SK-N-SH (cell line): ENCODE measurements around the gene BMAL1. TPM values are rescaled to one million over a fixed set of nuclear protein-coding genes. Genes with fewer than 3 reads are reported as not detected.

ENCODE experiments used
- CTCF ChIA-PET: fragments of 300-600, 350-600 bp; formaldehyde crosslinking; extraction: SDS; loops from one replicate; lab custom pipeline; 2021; lab: Yijun Ruan, JAX
- POLR2A ChIA-PET: fragments of 350-600 bp; sonication (Branson Sonifier 250); formaldehyde crosslinking; extraction: SDS; loops from one replicate; lab custom pipeline; 2020; ENCODE audit warnings: antibody characterized with exemption, inconsistent platforms; lab: Yijun Ruan, JAX
- DNase-seq: peaks from one replicate; pipeline ENCODE4 v3.0.0; 2012
- H2AFZ ChIP-seq: fragments of 200-600 bp; sonication (generic); 2 replicates; pipeline ENCODE4 v1.8.1; 2016; ENCODE audit warnings: antibody characterized with exemption, mild to moderate bottlenecking, low read depth
- H3F3A ChIP-seq: fragments of 200-600 bp; sonication (generic); replicated peaks from 2 replicates; pipeline ENCODE3; 2016; ENCODE audit warnings: antibody characterized with exemption, mild to moderate bottlenecking; ENCODE audit not compliant: insufficient read depth
- H3K27ac ChIP-seq, 2 experiments: fragments of 200-500 bp in 1 of 2; fragments of 200-600 bp in 1 of 2; sonication (Bioruptor generic) in 1 of 2; sonication (generic), shearing (Covaris generic) in 1 of 2; 2 replicates each; pipeline versions ENCODE4 v1.5.1 to v1.6.1; 2014 to 2016; ENCODE audit warnings: low read depth in 2 of 2, inconsistent platforms in 1 of 2, low read length in 1 of 2, mild to moderate bottlenecking in 1 of 2, mixed read lengths in 1 of 2
- H3K27me3 ChIP-seq: fragments of 200-600 bp; sonication (generic), shearing (Covaris generic); 2 replicates; pipeline ENCODE4 v1.6.1; 2016; ENCODE audit warnings: mixed run types; ENCODE audit not compliant: insufficient read depth
- H3K36me3 ChIP-seq, 2 experiments: fragments of 200-500 bp in 1 of 2; fragments of 200-600 bp in 1 of 2; sonication (Bioruptor generic) in 1 of 2; sonication (generic) in 1 of 2; replicated peaks in 1 of 2; 2 replicates each; pipeline versions ENCODE3 to v1.5.1; 2014 to 2016; ENCODE audit warnings: low read length in 1 of 2, mild to moderate bottlenecking in 1 of 2; ENCODE audit not compliant: insufficient read depth in 2 of 2, control insufficient read depth in 1 of 2
- H3K4me1 ChIP-seq, 2 experiments: fragments of 200-500 bp in 1 of 2; fragments of 200-600 bp in 1 of 2; sonication (Bioruptor generic) in 1 of 2; sonication (generic), shearing (Covaris generic) in 1 of 2; 2 replicates each; pipeline versions ENCODE4 v1.5.1 to v1.6.1; 2014 to 2016; ENCODE audit warnings: low read depth in 1 of 2, low read length in 1 of 2, mixed run types in 1 of 2; ENCODE audit not compliant: insufficient read depth in 2 of 2, control insufficient read depth in 1 of 2
- H3K4me2 ChIP-seq: fragments of 200-600 bp; sonication (generic), shearing (Covaris generic); 2 replicates; pipeline ENCODE4 v1.6.1; 2017; ENCODE audit warnings: mixed run types
- H3K4me3 ChIP-seq, 2 experiments: fragments of 200-500 bp in 1 of 2; fragments of 200-600 bp in 1 of 2; sonication (Bioruptor generic) in 1 of 2; sonication (generic), shearing (Covaris generic) in 1 of 2; 2 replicates each; pipeline versions ENCODE4 v1.5.1 to v1.8.1; 2014 to 2016; ENCODE audit warnings: low read depth in 2 of 2, inconsistent platforms in 1 of 2, low read length in 1 of 2, mild to moderate bottlenecking in 1 of 2, mixed read lengths in 1 of 2, moderate library complexity in 1 of 2
- H3K79me2 ChIP-seq: fragments of 200-600 bp; sonication (generic); 2 replicates; pipeline ENCODE4 v1.8.1; 2017; ENCODE audit warnings: mild to moderate bottlenecking; ENCODE audit not compliant: insufficient read depth
- H3K9ac ChIP-seq: fragments of 200-600 bp; sonication (generic); 2 replicates; pipeline ENCODE4 v1.6.1; 2017; ENCODE audit warnings: mixed run types
- H3K9me2 ChIP-seq: fragments of 200-600 bp; sonication (generic); 2 replicates; pipeline ENCODE4 v1.6.1; 2017; ENCODE audit warnings: mixed run types
- H3K9me3 ChIP-seq: fragments of 200-600 bp; sonication (generic); 2 replicates; pipeline ENCODE4 v1.6.1; 2017; ENCODE audit warnings: mixed run types, mild to moderate bottlenecking, moderate library complexity
- H4K20me1 ChIP-seq: fragments of 200-600 bp; sonication (generic); 2 replicates; pipeline ENCODE4 v1.6.1; 2017; ENCODE audit warnings: mild to moderate bottlenecking, mixed run types; ENCODE audit not compliant: insufficient read depth
- CHD2 ChIP-seq: fragments of 150-350 bp; IDR thresholded peaks from 2 replicates; pipeline ENCODE4 v1.6.1; 2018; ENCODE audit warnings: low read length; ENCODE audit not compliant: partially characterized antibody
- CTCF ChIP-seq: fragments of 200-600 bp; sonication (generic); IDR thresholded peaks from 2 replicates; pipeline ENCODE4 v1.6.1; 2017; ENCODE audit warnings: antibody characterized with exemption, mild to moderate bottlenecking, moderate library complexity
- FOSL2 ChIP-seq: IDR thresholded peaks from 2 replicates; pipeline ENCODE4 v1.4.0; 2012; ENCODE audit warnings: low read depth, mild to moderate bottlenecking, moderate library complexity, borderline replicate concordance
- FOXM1 ChIP-seq: IDR thresholded peaks from 2 replicates; pipeline ENCODE4 v1.4.0; 2012; ENCODE audit warnings: low read depth, mild to moderate bottlenecking
- GABPA ChIP-seq: IDR thresholded peaks from 2 replicates; pipeline ENCODE4 v1.4.0; 2012; ENCODE audit warnings: low read depth, mild to moderate bottlenecking
- JUND ChIP-seq: IDR thresholded peaks from 2 replicates; pipeline ENCODE4 v1.4.0; 2012
- MXI1 ChIP-seq: IDR thresholded peaks from 2 replicates; pipeline ENCODE4 v1.6.1; 2012; ENCODE audit warnings: mild to moderate bottlenecking, low read depth, low read length, improper control_type of control experiment
- NFIC ChIP-seq: IDR thresholded peaks from 2 replicates; pipeline ENCODE4 v1.4.0; 2012; ENCODE audit warnings: borderline replicate concordance
- NRF1 ChIP-seq: IDR thresholded peaks from 2 replicates; pipeline ENCODE4 v1.6.1; 2012; ENCODE audit warnings: low read depth, mild to moderate bottlenecking, low read length
- RAD21 ChIP-seq: IDR thresholded peaks from 2 replicates; pipeline ENCODE4 v1.6.1; 2012; ENCODE audit warnings: mild to moderate bottlenecking, low read length
- SMC3 ChIP-seq: IDR thresholded peaks from 2 replicates; pipeline ENCODE4 v1.6.1; 2012; ENCODE audit warnings: low read depth, low read length, improper control_type of control experiment
- USF1 ChIP-seq: IDR thresholded peaks from 2 replicates; pipeline ENCODE4 v1.4.0; 2012; ENCODE audit warnings: low read depth, borderline replicate concordance
- USF2 ChIP-seq: fragments of 150-350 bp; IDR thresholded peaks from 2 replicates; pipeline ENCODE4 v1.6.1; 2017; ENCODE audit warnings: antibody characterized with exemption, low read length, low read depth, borderline replicate concordance
- YY1 ChIP-seq: IDR thresholded peaks from 2 replicates; pipeline ENCODE4 v1.4.0; 2012; ENCODE audit warnings: low read depth, mild to moderate bottlenecking
- ZBTB33 ChIP-seq: IDR thresholded peaks from 2 replicates; pipeline ENCODE4 v1.4.0; 2012; ENCODE audit warnings: low read depth, borderline replicate concordance
- whole genome bisulfite sequencing: methylation state at CpG from one replicate; pipeline ENCODE4 v1.1.6; 2017; ENCODE audit warnings: low lambda C conversion rate; 5-methylcytosine and 5-hydroxymethylcytosine counted together
- polyA plus RNA-seq, 3 experiments: library from polyadenylated mRNA; depleted of rRNA; stranded (reverse); fragments of >200 nt; gene quantifications; 2 replicates each; pipeline ENCODE4 v1.2.3, GENCODE V29; 2012
- TF ChIP-seq, protein P1 (sequence below): IDR thresholded peaks from 2 replicates; pipeline ENCODE4 v1.4.0; 2012; ENCODE audit warnings: low read depth
- TF ChIP-seq, protein P2 (sequence below): IDR thresholded peaks from 2 replicates; pipeline ENCODE4; 2012

The BMAL1 gene
- polyA plus RNA-seq, 1 of the 3 experiments (the other 2 are of a cell fraction), result 6.5 TPM

DNA sequence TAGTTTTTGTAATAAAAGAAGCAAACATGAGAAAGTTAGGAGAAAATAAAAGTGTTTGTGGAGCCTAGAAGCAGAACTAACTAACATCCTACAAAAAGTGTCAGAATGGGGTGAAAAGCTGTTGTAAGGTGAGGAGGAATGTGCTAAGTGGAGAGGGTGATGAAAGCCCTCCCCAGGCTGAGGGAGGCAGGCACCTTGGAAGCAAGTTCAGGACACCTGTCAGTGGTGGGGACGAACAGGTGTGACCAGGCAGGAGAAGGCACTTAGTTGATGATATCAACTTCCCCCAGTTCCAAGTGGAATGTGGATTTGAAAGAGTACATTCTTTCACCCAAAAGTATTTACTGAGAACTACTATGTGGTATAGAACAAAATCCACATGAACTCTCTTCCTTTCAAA is 18.7 kb upstream of the BMAL1 start (continued):
- TF ChIP-seq CTCF (no peak), FOSL2 (no peak), MXI1 (no peak)

DNA sequence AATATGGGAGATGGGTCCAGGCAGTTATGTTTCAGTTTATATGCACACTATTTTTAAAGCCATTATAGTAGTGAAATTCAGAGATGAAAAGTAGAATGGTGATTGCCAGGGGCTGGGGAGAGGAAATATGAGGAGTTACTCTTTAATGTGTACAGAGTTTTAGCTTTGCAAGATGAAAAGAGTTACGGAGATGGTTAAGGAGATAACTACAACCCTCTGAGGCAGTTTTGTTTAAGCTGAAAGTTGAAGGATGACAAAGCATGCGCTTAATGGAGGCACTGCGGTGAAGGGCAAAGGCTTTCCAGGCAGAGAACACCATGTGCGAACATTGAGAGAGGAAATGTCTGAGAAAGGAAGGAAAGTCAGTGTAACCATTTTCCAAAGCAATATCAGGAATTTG is 18.2 kb upstream of the BMAL1 start:
- WGBS, result 95% methylated on average over 4 of the region's 4 CpGs
- POLR2A ChIA-PET, result no interaction called here
- CTCF ChIA-PET, result no interaction called here

More for the DNA sequence above, 18.2 kb upstream of the BMAL1 start:
- no peak for DNase-seq
- no peak overlapping the region for H3K9ac ChIP-seq
- H3K36me3 ChIP-seq, result no peaks in the 10 kb centered on the region
- no peaks in the 10 kb centered on the region for H3K27me3 ChIP-seq
- no peaks in the 10 kb centered on the region for H3K79me2 ChIP-seq
- H3F3A ChIP-seq, result peaks cover 18% of the 10 kb centered on the region
- H4K20me1 ChIP-seq, result no peaks in the 10 kb centered on the region
- H3K9me3 ChIP-seq, result no peaks in the 10 kb centered on the region
- peaks cover 7 to 23% of the 10 kb centered on the region in 2 experiments; a peak in 3 of 4 replicates for H3K4me1 ChIP-seq
- TF ChIP-seq USF1 (no peak), JUND (no peak), RAD21 (no peak), GABPA (no peak), SMC3 (no peak), CHD2 (no peak), USF2 (no peak), MXI1 (no peak), NFIC (no peak), ZBTB33 (no peak), FOXM1 (no peak), YY1 (no peak), NRF1 (no peak)
- TF ChIP-seq, protein P1, sequence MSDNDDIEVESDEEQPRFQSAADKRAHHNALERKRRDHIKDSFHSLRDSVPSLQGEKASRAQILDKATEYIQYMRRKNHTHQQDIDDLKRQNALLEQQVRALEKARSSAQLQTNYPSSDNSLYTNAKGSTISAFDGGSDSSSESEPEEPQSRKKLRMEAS, result no peak
- TF ChIP-seq, protein P2, sequence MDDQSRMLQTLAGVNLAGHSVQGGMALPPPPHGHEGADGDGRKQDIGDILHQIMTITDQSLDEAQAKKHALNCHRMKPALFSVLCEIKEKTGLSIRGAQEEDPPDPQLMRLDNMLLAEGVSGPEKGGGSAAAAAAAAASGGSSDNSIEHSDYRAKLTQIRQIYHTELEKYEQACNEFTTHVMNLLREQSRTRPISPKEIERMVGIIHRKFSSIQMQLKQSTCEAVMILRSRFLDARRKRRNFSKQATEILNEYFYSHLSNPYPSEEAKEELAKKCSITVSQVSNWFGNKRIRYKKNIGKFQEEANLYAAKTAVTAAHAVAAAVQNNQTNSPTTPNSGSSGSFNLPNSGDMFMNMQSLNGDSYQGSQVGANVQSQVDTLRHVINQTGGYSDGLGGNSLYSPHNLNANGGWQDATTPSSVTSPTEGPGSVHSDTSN, result no peak
- TF ChIP-seq, all 33 proteins: peak for 0
- no peak overlapping the region for H2AFZ ChIP-seq
- H3K9me2 ChIP-seq, result no peaks in the 10 kb centered on the region
- no peak overlapping the region for H3K4me2 ChIP-seq
- H3K4me3 ChIP-seq, result no peak overlapping the region
- no peak overlapping the region for H3K27ac ChIP-seq
